CD4-positive, alpha-beta memory T cell (primary cell): ENCODE measurements around the gene YBEY. TPM values are rescaled to one million over a fixed set of nuclear protein-coding genes. Genes with fewer than 3 reads are reported as not detected.

Source experiments
- CTCF ChIA-PET: fragments of 350-600 bp; sonication (Branson Sonifier 250); formaldehyde crosslinking; loops from one replicate; lab custom pipeline; 2021; ENCODE audit warnings: inconsistent platforms; ENCODE audit not compliant: partially characterized antibody; lab: Charles Lee
- POLR2A ChIA-PET: fragments of 350-600 bp; sonication (Branson Sonifier 250); formaldehyde crosslinking; loops from one replicate; lab custom pipeline; 2021; ENCODE audit not compliant: partially characterized antibody; lab: Charles Lee
- DNase-seq, 5 donors: peaks; one replicate each; pipeline versions ENCODE4 v3.0.0 to v3.0.0-alpha.2; 2020 to 2022; ENCODE audit warnings: mixed read lengths in 1 of 5
- H3K27ac ChIP-seq: one replicate; pipeline ENCODE4 v1.7.0; 2013; ENCODE audit warnings: low read depth, low read length
- H3K27me3 ChIP-seq: 2 replicates; pipeline ENCODE4 v1.7.0; 2013; ENCODE audit warnings: mild to moderate bottlenecking, low read length, moderate library complexity; ENCODE audit not compliant: insufficient read depth
- H3K36me3 ChIP-seq: 2 replicates; pipeline ENCODE4 v1.7.0; 2013; ENCODE audit warnings: mild to moderate bottlenecking, low read length, moderate library complexity; ENCODE audit not compliant: insufficient read depth
- H3K4me1 ChIP-seq: 2 replicates; pipeline ENCODE4 v1.7.0; 2013; ENCODE audit warnings: mild to moderate bottlenecking, low read length, moderate library complexity; ENCODE audit not compliant: insufficient read depth
- H3K4me3 ChIP-seq, 2 donors: one replicate each; pipeline ENCODE4 v1.7.0; 2013; ENCODE audit warnings: low read length in 2 of 2, mild to moderate bottlenecking in 1 of 2
- H3K9me3 ChIP-seq, 2 donors: one replicate each; pipeline ENCODE4 v1.7.0; 2013; ENCODE audit warnings: low read length in 2 of 2, control low read depth in 1 of 2; ENCODE audit not compliant: control insufficient read depth in 1 of 2
- H3K27ac Mint-ChIP-seq, 7 donors: one replicate each; pipeline ENCODE4 v1.8.0; 2020 to 2021; ENCODE audit warnings: mixed read lengths in 7 of 7, mild to moderate bottlenecking in 6 of 7, inconsistent platforms in 3 of 7, moderate library complexity in 3 of 7
- H3K27me3 Mint-ChIP-seq, 2 donors: one replicate each; pipeline ENCODE4 v1.8.0; 2020 to 2021; ENCODE audit warnings: mixed read lengths in 2 of 2
- H3K36me3 Mint-ChIP-seq, 2 donors: one replicate each; pipeline ENCODE4 v1.8.0; 2020 to 2021; ENCODE audit warnings: mixed read lengths in 2 of 2, inconsistent platforms in 1 of 2, mild to moderate bottlenecking in 1 of 2
- H3K4me1 Mint-ChIP-seq, 4 donors: one replicate each; pipeline ENCODE4 v1.8.0; 2020 to 2021; ENCODE audit warnings: mixed read lengths in 4 of 4, mild to moderate bottlenecking in 1 of 4
- H3K4me3 Mint-ChIP-seq, 8 donors: one replicate each; pipeline ENCODE4 v1.8.0; 2020 to 2021; ENCODE audit warnings: mixed read lengths in 8 of 8, mild to moderate bottlenecking in 7 of 8, moderate library complexity in 6 of 8, inconsistent platforms in 3 of 8
- H3K9me3 Mint-ChIP-seq, 8 donors: one replicate each; pipeline ENCODE4 v1.8.0; 2020 to 2021; ENCODE audit warnings: mixed read lengths in 8 of 8, mild to moderate bottlenecking in 5 of 8, inconsistent platforms in 3 of 8, moderate library complexity in 1 of 8
- intact Hi-C: fragments of 100-400 bp; cut with micrococcal nuclease; formaldehyde crosslinking; loops from one replicate; pipeline ENCODE4 v1.15.1; 2023
- polyA plus RNA-seq, 2 donors: library from polyadenylated mRNA; unstranded; fragments of 300-500 nt; fragmentation: Illumina TruSeq; gene quantifications; one replicate each; pipeline ENCODE4 v1.2.3, GENCODE V29; 2021
- total RNA-seq, 2 experiments: library from RNA; stranded (reverse); gene quantifications; one replicate each; pipeline ENCODE4 v1.2.3, GENCODE V29; 2021

The YBEY gene
- total and polyA plus RNA-seq, 4 experiments from 2014 or later = 11.5 to 18.9 (median 15.1) TPM

GRCh38 chr21:46264046-46264689, 22.0 kb upstream of the YBEY start:
- DNase-seq = no peak
- H3K27me3 ChIP-seq = no peaks in the 10 kb centered on the region
- H3K4me3 Mint-ChIP-seq = no peak overlapping the region
- H3K36me3 ChIP-seq = peaks cover 60% of the 10 kb centered on the region
- CTCF ChIA-PET = no interaction called here
- POLR2A ChIA-PET = no interaction called here
- peaks cover 30 to 52% of the 10 kb centered on the region in 2 donors for H3K36me3 Mint-ChIP-seq
- no peaks in the 10 kb centered on the region for H3K9me3 Mint-ChIP-seq
- H3K4me1 ChIP-seq = no peaks in the 10 kb centered on the region
- H3K27ac Mint-ChIP-seq = peak overlapping the region in 1 of 7 donors; percentile 82
- no peak overlapping the region for H3K27ac ChIP-seq
- H3K4me1 Mint-ChIP-seq = no peaks in the 10 kb centered on the region
- no peaks in the 10 kb centered on the region for H3K27me3 Mint-ChIP-seq
- no peak overlapping the region for H3K4me3 ChIP-seq
- intact Hi-C loops = no loop called here
- no peaks in the 10 kb centered on the region for H3K9me3 ChIP-seq

GRCh38 chr21:46264690-46265144, 21.4 kb upstream of the YBEY start:
- H3K9me3 Mint-ChIP-seq = no peaks in the 10 kb centered on the region
- no peak overlapping the region for H3K27ac Mint-ChIP-seq
- no peak overlapping the region for H3K27ac ChIP-seq
- no peak overlapping the region for H3K4me3 Mint-ChIP-seq
- H3K9me3 ChIP-seq = no peaks in the 10 kb centered on the region
- H3K36me3 ChIP-seq = peaks cover 65% of the 10 kb centered on the region
- ChIA-PET POLR2A (no interaction called here), CTCF (no interaction called here)
- no peak overlapping the region for H3K4me3 ChIP-seq
- H3K36me3 Mint-ChIP-seq = peaks cover 30 to 56% of the 10 kb centered on the region in 2 donors
- no peaks in the 10 kb centered on the region for H3K27me3 Mint-ChIP-seq
- no peak for DNase-seq
- H3K27me3 ChIP-seq = no peaks in the 10 kb centered on the region
- intact Hi-C loops = no loop called here
- H3K4me1 ChIP-seq = no peaks in the 10 kb centered on the region
- H3K4me1 Mint-ChIP-seq = no peaks in the 10 kb centered on the region

- H3K36me3 Mint-ChIP-seq = peaks cover 32 to 62% of the 10 kb centered on the region in 2 donors
- DNase-seq = no peak
- Histone ChIP-seq H3K36me3 (peaks cover 72% of the 10 kb centered on the region), H3K4me1 (no peaks in the 10 kb centered on the region), H3K9me3 (no peaks in the 10 kb centered on the region), H3K27ac (no peak overlapping the region), H3K4me3 (no peak overlapping the region), H3K27me3 (no peaks in the 10 kb centered on the region)
- no peak overlapping the region for H3K4me3 Mint-ChIP-seq
- H3K27ac Mint-ChIP-seq = no peak overlapping the region
- CTCF ChIA-PET = no interaction called here
- intact Hi-C loops = no loop called here
- H3K9me3 Mint-ChIP-seq = no peaks in the 10 kb centered on the region
- POLR2A ChIA-PET = no interaction called here
- no peaks in the 10 kb centered on the region for H3K4me1 Mint-ChIP-seq
- no peaks in the 10 kb centered on the region for H3K27me3 Mint-ChIP-seq
Observed at GRCh38 chr21:46265736-46266525, 20.2 kb upstream of the YBEY start.

GRCh38 chr21:46266946-46267345, 19.2 kb upstream of the YBEY start:
- Mint-ChIP-seq H3K9me3 (no peaks in the 10 kb centered on the region), H3K4me1 (no peaks in the 10 kb centered on the region), H3K4me3 (no peak overlapping the region), H3K27ac (peak overlapping the region in 2 of 7 donors; percentile 30 to 50), H3K36me3 (peaks cover 30 to 59% of the 10 kb centered on the region in 2 donors), H3K27me3 (no peaks in the 10 kb centered on the region)
- Histone ChIP-seq H3K36me3 (peaks cover 69% of the 10 kb centered on the region), H3K9me3 (no peaks in the 10 kb centered on the region), H3K4me3 (no peak overlapping the region), H3K27me3 (no peaks in the 10 kb centered on the region), H3K4me1 (no peaks in the 10 kb centered on the region), H3K27ac (no peak overlapping the region)
- POLR2A ChIA-PET = no interaction called here
- DNase-seq = no peak
- CTCF ChIA-PET = no interaction called here
- intact Hi-C loops = no loop called here

- H3K4me3 ChIP-seq = no peak overlapping the region
- H3K4me1 Mint-ChIP-seq = peaks cover 0 to 2% (median under 1%) of the 10 kb centered on the region in 4 donors
- no peak overlapping the region for H3K4me3 Mint-ChIP-seq
- peaks cover 40 to 65% of the 10 kb centered on the region in 2 donors for H3K36me3 Mint-ChIP-seq
- H3K9me3 ChIP-seq = no peaks in the 10 kb centered on the region
- H3K27me3 ChIP-seq = no peaks in the 10 kb centered on the region
- H3K9me3 Mint-ChIP-seq = no peaks in the 10 kb centered on the region
- H3K27ac ChIP-seq = no peak overlapping the region
- intact Hi-C loops = no loop called here
- H3K27me3 Mint-ChIP-seq = no peaks in the 10 kb centered on the region
- peak overlapping the region in 1 of 7 donors; percentile 48 for H3K27ac Mint-ChIP-seq
- CTCF ChIA-PET = no interaction called here
- peaks cover 74% of the 10 kb centered on the region for H3K36me3 ChIP-seq
- POLR2A ChIA-PET = no interaction called here
- DNase-seq = no peak
- no peaks in the 10 kb centered on the region for H3K4me1 ChIP-seq
Observed at GRCh38 chr21:46268371-46268770, 17.8 kb upstream of the YBEY start.

- Mint-ChIP-seq H3K36me3 (peaks cover 45 to 70% of the 10 kb centered on the region in 2 donors), H3K4me3 (no peak overlapping the region), H3K27me3 (no peaks in the 10 kb centered on the region), H3K9me3 (no peaks in the 10 kb centered on the region), H3K4me1 (peaks cover 0 to 5% (median 1%) of the 10 kb centered on the region in 4 donors), H3K27ac (no peak overlapping the region)
- Histone ChIP-seq H3K4me1 (no peaks in the 10 kb centered on the region), H3K27me3 (no peaks in the 10 kb centered on the region), H3K9me3 (no peaks in the 10 kb centered on the region), H3K4me3 (no peak overlapping the region), H3K27ac (no peak overlapping the region), H3K36me3 (peaks cover 76% of the 10 kb centered on the region)
- DNase-seq = no peak
- ChIA-PET POLR2A (no interaction called here), CTCF (no interaction called here)
- intact Hi-C loops = no loop called here
Observed at GRCh38 chr21:46269466-46269865, 16.7 kb upstream of the YBEY start.

GRCh38 chr21:46273341-46273740, 12.8 kb upstream of the YBEY start:
- CTCF ChIA-PET = no interaction called here
- intact Hi-C loops = no loop called here
- Mint-ChIP-seq H3K27ac (peak overlapping the region in 3 of 7 donors; percentile 36 to 47 (median 44)), H3K9me3 (no peaks in the 10 kb centered on the region), H3K27me3 (no peaks in the 10 kb centered on the region), H3K36me3 (peaks cover 46 to 69% of the 10 kb centered on the region in 2 donors), H3K4me1 (peaks cover 0 to 6% (median 5%) of the 10 kb centered on the region in 4 donors), H3K4me3 (no peak overlapping the region)
- Histone ChIP-seq H3K36me3 (peaks cover 76% of the 10 kb centered on the region), H3K27me3 (no peaks in the 10 kb centered on the region), H3K4me1 (no peaks in the 10 kb centered on the region), H3K4me3 (no peak overlapping the region), H3K27ac (no peak overlapping the region), H3K9me3 (no peaks in the 10 kb centered on the region)
- DNase-seq = no peak
- POLR2A ChIA-PET = no interaction called here
